ENCODE measurements around the gene SLC10A7.

Gene SLC10A7

GRCh38 chr4:146212781-146213180 lies 309.0 kb downstream of the SLC10A7 start:
- DNase-seq (ENCODE audit: low read depth in 2 of 2): no peak

- no peak for DNase-seq (ENCODE audit: low read depth in 2 of 2)
Observed at GRCh38 chr4:146211440-146211839, 310.3 kb downstream of the SLC10A7 start.

DNA sequence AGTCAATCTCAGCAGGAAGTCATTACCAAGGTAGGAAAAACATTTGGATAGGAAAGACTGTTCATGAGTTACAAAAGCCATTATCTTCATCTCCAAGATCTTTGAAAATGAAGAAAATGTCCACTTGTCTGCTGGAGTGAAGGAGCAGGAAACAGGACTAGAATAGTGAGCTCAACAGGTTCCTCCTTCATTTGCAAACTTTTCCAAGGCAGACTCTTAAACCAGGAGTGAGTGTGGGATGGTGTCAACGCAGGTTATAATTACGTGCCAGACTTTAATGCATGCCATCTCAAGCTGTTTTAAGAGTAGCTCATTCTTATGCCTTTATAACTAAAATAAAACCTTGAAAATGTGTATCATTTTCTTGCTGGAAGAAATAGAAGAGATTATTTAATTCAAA lies 310.9 kb downstream of the SLC10A7 start:
- DNase-seq (ENCODE audit: low read depth in 2 of 2): no peak

DNA sequence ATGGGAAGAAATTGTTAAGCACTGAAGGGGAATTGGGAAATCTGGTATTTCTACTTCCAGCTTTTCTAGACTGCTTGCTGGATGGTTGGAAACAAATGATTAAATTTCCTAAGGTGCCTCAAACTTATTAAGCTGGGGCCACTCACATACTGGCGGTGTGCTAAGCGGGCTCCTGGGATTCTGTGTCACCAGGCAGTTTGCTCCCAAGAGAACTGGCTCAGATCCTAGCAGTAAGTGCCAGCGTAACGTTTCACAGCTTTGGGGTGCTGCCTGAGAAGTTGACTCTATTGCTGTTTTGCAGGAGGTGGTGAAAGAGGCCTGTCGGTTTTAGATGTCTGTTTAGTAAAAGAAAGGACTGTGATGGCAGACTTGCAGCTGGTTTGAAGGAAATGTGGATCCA lies 314.3 kb downstream of the SLC10A7 start:
- no peak for DNase-seq (ENCODE audit: low read depth in 2 of 2)

Measured in stimulated activated CD4-positive, alpha-beta T cell treated with anti-CD3 and anti-CD28 coated beads, Interleukin-1b, Interleukin-23, amount 100 ng/mL, for 4 hours (primary cell).